Upper lobe of left lung (tissue), 4 donors: ENCODE data around the gene VPS13C.

Experiments
- CTCF ChIP-seq, 6 experiments: fragments of 450-650 bp in 4 of 6; fragments of 200-600 bp in 2 of 6; sonication (generic) in 2 of 6; IDR thresholded peaks; one replicate each; pipeline ENCODE4 v1.5.1; 2016 to 2019; ENCODE audit warnings: antibody characterized with exemption in 6 of 6
- POLR2A ChIP-seq, 4 donors: fragments of 450-650 bp; IDR thresholded peaks; one replicate each; pipeline ENCODE4 v1.5.1; 2016 to 2017; ENCODE audit warnings: antibody characterized with exemption in 4 of 4, mild to moderate bottlenecking in 2 of 4
- POLR2AphosphoS5 ChIP-seq, 2 donors: sonication (generic); formaldehyde crosslinking; IDR thresholded peaks; one replicate each; pipeline ENCODE4 v1.5.1; 2017; ENCODE audit warnings: antibody characterized with exemption in 2 of 2

GRCh38 chr15:61856295-61856694 lies 204.0 kb downstream of the VPS13C start:
- no peak for TF ChIP-seq POLR2A (IDR thresholded peaks at IDR 0.05)
- TF ChIP-seq CTCF (IDR thresholded peaks at IDR 0.05): no peak
- TF ChIP-seq POLR2AphosphoS5 (IDR thresholded peaks at IDR 0.05): no peak
